IMR-90 (cell line): ENCODE results near the gene DRD2. TPM values are rescaled to one million over a fixed set of nuclear protein-coding genes. Genes with fewer than 3 reads are reported as not detected.

ENCODE experiments used
- ATAC-seq: fragments of 200-7000 bp; cut with Tn5 transposase; 2 replicates; pipeline ENCODE4 v1.9.1; 2020; ENCODE audit warnings: low read depth, mild to moderate bottlenecking, moderate library complexity
- BruUV-seq: library from RNA; stranded (reverse); fragments of 400-500 nt; replicated peaks from 2 replicates; lab custom pipeline; 2021; lab: Mats Ljungman, UMichigan
- CTCF ChIA-PET: fragments of 300-600 bp; formaldehyde crosslinking; extraction: SDS; loops from one replicate; lab custom pipeline; 2021; ENCODE audit warnings: antibody characterized with exemption; lab: Yijun Ruan, JAX
- POLR2A ChIA-PET: fragments of 300-600 bp; sonication (Branson Sonifier 250); formaldehyde crosslinking; loops from one replicate; lab custom pipeline; 2022; ENCODE audit warnings: antibody characterized with exemption; ENCODE audit not compliant: unreplicated experiment; lab: Charles Lee
- DNase-seq: peaks from one replicate; pipeline ENCODE4 v3.0.0; 2013
- H2AFZ ChIP-seq: replicated peaks from 2 replicates; pipeline ENCODE3; 2013; ENCODE audit warnings: low read length, mild to moderate bottlenecking; ENCODE audit not compliant: poor library complexity
- H2AK5ac ChIP-seq: 2 replicates; pipeline ENCODE4 v1.6.1; 2013; ENCODE audit warnings: low read depth, low read length, inconsistent platforms
- H2AK9ac ChIP-seq: replicated peaks from 2 replicates; pipeline ENCODE3; 2013; ENCODE audit warnings: mild to moderate bottlenecking, low read depth, low read length, moderate library complexity; ENCODE audit not compliant: poor library complexity
- H2BK120ac ChIP-seq: 2 replicates; pipeline ENCODE4 v1.6.1; 2013; ENCODE audit warnings: low read depth, low read length, inconsistent platforms
- H2BK15ac ChIP-seq: 3 replicates; pipeline ENCODE4 v1.6.1; 2013; ENCODE audit warnings: low read depth, low read length, inconsistent platforms
- H2BK20ac ChIP-seq: 2 replicates; pipeline ENCODE4 v1.6.1; 2013; ENCODE audit warnings: low read depth, mild to moderate bottlenecking, inconsistent platforms, low read length, moderate library complexity
- H2BK5ac ChIP-seq: 2 replicates; pipeline ENCODE4 v1.6.1; 2013; ENCODE audit warnings: mild to moderate bottlenecking, low read depth, low read length, inconsistent platforms; ENCODE audit not compliant: poor library complexity, severe bottlenecking
- H3K14ac ChIP-seq: replicated peaks from 2 replicates; pipeline ENCODE4 v1.6.1; 2013; ENCODE audit warnings: low read depth, low read length, inconsistent platforms
- H3K18ac ChIP-seq: 2 replicates; pipeline ENCODE4 v1.6.1; 2013; ENCODE audit warnings: low read depth, low read length, control low read depth
- H3K23ac ChIP-seq: 2 replicates; pipeline ENCODE4 v1.6.1; 2013; ENCODE audit warnings: low read depth, low read length, inconsistent platforms
- H3K27ac ChIP-seq: 2 replicates; pipeline ENCODE4 v1.5.1; 2013; ENCODE audit warnings: mild to moderate bottlenecking, control low read depth, low read length; ENCODE audit not compliant: insufficient read depth
- H3K27me3 ChIP-seq: 2 replicates; pipeline ENCODE4 v1.6.1; 2013; ENCODE audit warnings: low read length; ENCODE audit not compliant: control insufficient read depth, insufficient read depth
- H3K36me3 ChIP-seq: 2 replicates; pipeline ENCODE4 v1.6.1; 2013; ENCODE audit warnings: low read length, mixed read lengths; ENCODE audit not compliant: control insufficient read depth, insufficient read depth
- H3K4ac ChIP-seq: 2 replicates; pipeline ENCODE4 v1.6.1; 2013; ENCODE audit warnings: low read depth, low read length, inconsistent platforms
- H3K4me1 ChIP-seq: 2 replicates; pipeline ENCODE4 v1.6.1; 2013; ENCODE audit warnings: low read length, mixed read lengths; ENCODE audit not compliant: control insufficient read depth, insufficient read depth
- H3K4me2 ChIP-seq: 2 replicates; pipeline ENCODE4 v1.6.1; 2013; ENCODE audit warnings: low read depth, mild to moderate bottlenecking, control low read depth, low read length, moderate library complexity
- H3K4me3 ChIP-seq: 2 replicates; pipeline ENCODE4 v1.5.1; 2013; ENCODE audit warnings: low read depth, mild to moderate bottlenecking, control low read depth, low read length, moderate library complexity; ENCODE audit not compliant: insufficient read depth
- H3K56ac ChIP-seq: 2 replicates; pipeline ENCODE4 v1.6.1; 2013; ENCODE audit warnings: low read length, inconsistent platforms; ENCODE audit not compliant: insufficient read depth; ENCODE audit errors: extremely low read depth
- H3K79me1 ChIP-seq, 2 experiments: 2 replicates each; pipeline ENCODE4 v1.6.1; 2013; ENCODE audit warnings: low read length in 2 of 2, inconsistent platforms in 1 of 2, low read depth in 1 of 2
- H3K9ac ChIP-seq: 2 replicates; pipeline ENCODE4 v1.6.1; 2013; ENCODE audit warnings: low read depth, low read length, control low read depth
- H3K9me1 ChIP-seq: 2 replicates; pipeline ENCODE4 v1.6.1; 2013; ENCODE audit warnings: low read length, inconsistent platforms; ENCODE audit not compliant: insufficient read depth
- H3K9me3 ChIP-seq: 2 replicates; pipeline ENCODE4 v1.6.1; 2013; ENCODE audit warnings: low read length; ENCODE audit not compliant: control insufficient read depth, insufficient read depth
- H4K20me1 ChIP-seq: 2 replicates; pipeline ENCODE4 v1.6.1; 2013; ENCODE audit warnings: low read length, inconsistent platforms; ENCODE audit not compliant: insufficient read depth
- H4K5ac ChIP-seq: 2 replicates; pipeline ENCODE4 v1.6.1; 2013; ENCODE audit warnings: mild to moderate bottlenecking, low read depth, low read length, control low read depth
- H4K8ac ChIP-seq, 2 experiments: 2 replicates each; pipeline ENCODE4 v1.6.1; 2013; ENCODE audit warnings: low read depth in 2 of 2, low read length in 2 of 2, control low read depth in 1 of 2, inconsistent platforms in 1 of 2
- H4K91ac ChIP-seq: 2 replicates; pipeline ENCODE4 v1.6.1; 2013; ENCODE audit warnings: low read depth, low read length, inconsistent platforms; ENCODE audit not compliant: insufficient read depth
- BHLHE40 ChIP-seq: fragments of 150-350 bp; IDR thresholded peaks from 2 replicates; pipeline ENCODE4 v1.6.1; 2016; ENCODE audit warnings: mild to moderate bottlenecking, low read depth, low read length
- CHD1 ChIP-seq: IDR thresholded peaks from 2 replicates; pipeline ENCODE4 v1.6.1; 2012; ENCODE audit warnings: low read depth, low read length, improper control_type of control experiment
- ELK1 ChIP-seq: fragments of 150-350 bp; IDR thresholded peaks from 2 replicates; pipeline ENCODE4 v1.6.1; 2016; ENCODE audit warnings: low read depth, mild to moderate bottlenecking, low read length, moderate library complexity, borderline replicate concordance
- FOS ChIP-seq: fragments of 150-350 bp; IDR thresholded peaks from 2 replicates; pipeline ENCODE4 v1.6.1; 2016; ENCODE audit warnings: low read depth, low read length
- MAFK ChIP-seq: IDR thresholded peaks from 2 replicates; pipeline ENCODE4 v1.6.1; 2012; ENCODE audit warnings: low read depth, low read length, improper control_type of control experiment
- MAZ ChIP-seq: IDR thresholded peaks from 2 replicates; pipeline ENCODE4 v1.6.1; 2012; ENCODE audit warnings: low read depth, mild to moderate bottlenecking, low read length, improper control_type of control experiment, moderate library complexity, borderline replicate concordance
- MXI1 ChIP-seq: IDR thresholded peaks from 2 replicates; pipeline ENCODE4 v1.6.1; 2012; ENCODE audit warnings: low read depth, mild to moderate bottlenecking, low read length, moderate library complexity, borderline replicate concordance
- POLR2A ChIP-seq: IDR thresholded peaks from 2 replicates; pipeline ENCODE4 v1.6.1; 2012; ENCODE audit warnings: mild to moderate bottlenecking, low read depth, low read length
- RAD21 ChIP-seq: IDR thresholded peaks from 2 replicates; pipeline ENCODE4 v1.6.1; 2012; ENCODE audit warnings: low read length, improper control_type of control experiment
- RCOR1 ChIP-seq: IDR thresholded peaks from 2 replicates; pipeline ENCODE4 v1.6.1; 2012; ENCODE audit warnings: mild to moderate bottlenecking, low read length, improper control_type of control experiment; ENCODE audit not compliant: insufficient replicate concordance
- RFX5 ChIP-seq: IDR thresholded peaks from 2 replicates; pipeline ENCODE4 v1.8.0; 2012; ENCODE audit warnings: low read depth, mild to moderate bottlenecking, low read length, moderate library complexity
- USF2 ChIP-seq: fragments of 150-350 bp; IDR thresholded peaks from 2 replicates; pipeline ENCODE4 v1.6.1; 2017; ENCODE audit warnings: mild to moderate bottlenecking, antibody characterized with exemption, low read length, low read depth
- WGBS, 2 experiments: methylation state at CpG; one replicate each; pipeline versions ENCODE4 v1.1.5 to v1.1.7; 2013; ENCODE audit warnings: missing lambda C conversion rate in 2 of 2; ENCODE audit not compliant: insufficient read length in 1 of 2; ENCODE audit errors: extremely low coverage in 2 of 2; 5-methylcytosine and 5-hydroxymethylcytosine counted together
- dilution Hi-C: fragments of 300-500 bp; cut with HindIII; formaldehyde crosslinking; loops from one replicate; pipeline ENCODE4 v1.14.3; 2018; ENCODE audit warnings: low sequenced_read_pairs; ENCODE audit not compliant: unreplicated experiment
- in situ Hi-C: fragments of 300-500 bp; cut with MboI; formaldehyde crosslinking; loops from 3 replicates; pipeline ENCODE4 v1.14.3; 2019; ENCODE audit warnings: low sequenced_read_pairs, inconsistent platforms, mixed read lengths
- intact Hi-C: fragments of 100-400 bp; cut with micrococcal nuclease; formaldehyde crosslinking; loops from 2 replicates; pipeline ENCODE4 v1.10.0; 2022
- polyA plus RNA-seq, 3 experiments: library from polyadenylated mRNA; depleted of rRNA; stranded (reverse); fragments of >200 nt; gene quantifications; 2 replicates each; pipeline ENCODE4 v1.2.3, GENCODE V29; 2012; ENCODE audit warnings: low replicate concordance in 1 of 3
- total RNA-seq: library from RNA; depleted of rRNA; stranded (reverse); fragments of >200 nt; gene quantifications from 2 replicates; pipeline ENCODE4 v1.2.3, GENCODE V29; 2012
- TF ChIP-seq, protein P1 (sequence below): conservative IDR thresholded peaks from 2 replicates; pipeline ENCODE4 v1.5.1; 2012; ENCODE audit warnings: mild to moderate bottlenecking, low read depth, low read length, improper control_type of control experiment

The DRD2 gene
- total and polyA plus RNA-seq, 2 of the 4 experiments (the other 2 are of a cell fraction): not detected

DNA sequence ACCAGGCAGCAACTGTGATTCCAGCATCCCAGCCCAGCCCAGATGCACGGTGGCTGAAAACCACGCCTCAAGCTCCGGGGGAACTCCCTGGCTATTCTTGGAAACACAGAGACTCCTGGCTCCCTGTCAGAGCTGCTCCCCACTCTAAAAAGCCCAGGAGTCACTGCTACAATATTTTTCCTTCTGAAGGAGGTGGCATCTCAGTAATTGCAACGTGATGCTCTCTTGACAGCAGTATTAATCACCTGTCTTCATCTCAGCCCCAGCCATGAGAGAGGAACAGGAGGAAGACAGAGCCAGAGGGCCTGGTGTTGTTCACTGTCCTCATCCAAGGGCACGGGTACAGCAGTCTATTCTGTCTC lies 26.9 kb downstream of the DRD2 start:
- H4K5ac ChIP-seq: no peak overlapping the region
- no peak overlapping the region for H3K18ac ChIP-seq
- BruUV-seq: no TSS peak
- no peak overlapping the region for H2BK20ac ChIP-seq
- no peak overlapping the region for H3K9ac ChIP-seq
- no peak overlapping the region for H3K23ac ChIP-seq
- H3K4ac ChIP-seq: no peak overlapping the region
- H3K9me3 ChIP-seq: no peaks in the 10 kb centered on the region
- no peak overlapping the region for H4K8ac ChIP-seq
- ChIA-PET CTCF (no interaction called here), POLR2A (no interaction called here)
- dilution Hi-C loops: no loop called here
- intact Hi-C loops: no loop called here
- H2BK5ac ChIP-seq: no peak overlapping the region
- no peak for ATAC-seq
- in situ Hi-C loops: no loop called here
- H2AFZ ChIP-seq: no peak overlapping the region
- no peak overlapping the region for H2AK5ac ChIP-seq
- H3K27me3 ChIP-seq: peaks cover 2% of the 10 kb centered on the region; the same call in 1 of the 2 replicates
- no peak overlapping the region for H3K14ac ChIP-seq
- no peak overlapping the region for H3K56ac ChIP-seq
- H4K20me1 ChIP-seq: no peaks in the 10 kb centered on the region
- H3K4me1 ChIP-seq: no peaks in the 10 kb centered on the region
- no peak overlapping the region for H2BK120ac ChIP-seq
- H3K9me1 ChIP-seq: 0 out of 2 replicates have a peak, but pooled peaks cover 2% of the 10 kb centered on the region
- no peaks in the 10 kb centered on the region for H3K36me3 ChIP-seq
- no peak overlapping the region for H4K91ac ChIP-seq
- H2BK15ac ChIP-seq: no peak overlapping the region
- WGBS, 2 experiments: no CpG with 5 or more reads among the region's 5 CpGs
- no peak overlapping the region for H3K27ac ChIP-seq
- no peak overlapping the region for H3K4me3 ChIP-seq
- H3K79me1 ChIP-seq: no peaks in the 10 kb centered on the region
- H2AK9ac ChIP-seq: no peak overlapping the region
- no peak for DNase-seq
- TF ChIP-seq RCOR1 (no peak), RAD21 (no peak), MXI1 (no peak), FOS (no peak), MAZ (no peak), POLR2A (no peak), MAFK (no peak), RFX5 (no peak), ELK1 (no peak), USF2 (no peak), CHD1 (no peak), BHLHE40 (no peak)
- TF ChIP-seq, protein P1, sequence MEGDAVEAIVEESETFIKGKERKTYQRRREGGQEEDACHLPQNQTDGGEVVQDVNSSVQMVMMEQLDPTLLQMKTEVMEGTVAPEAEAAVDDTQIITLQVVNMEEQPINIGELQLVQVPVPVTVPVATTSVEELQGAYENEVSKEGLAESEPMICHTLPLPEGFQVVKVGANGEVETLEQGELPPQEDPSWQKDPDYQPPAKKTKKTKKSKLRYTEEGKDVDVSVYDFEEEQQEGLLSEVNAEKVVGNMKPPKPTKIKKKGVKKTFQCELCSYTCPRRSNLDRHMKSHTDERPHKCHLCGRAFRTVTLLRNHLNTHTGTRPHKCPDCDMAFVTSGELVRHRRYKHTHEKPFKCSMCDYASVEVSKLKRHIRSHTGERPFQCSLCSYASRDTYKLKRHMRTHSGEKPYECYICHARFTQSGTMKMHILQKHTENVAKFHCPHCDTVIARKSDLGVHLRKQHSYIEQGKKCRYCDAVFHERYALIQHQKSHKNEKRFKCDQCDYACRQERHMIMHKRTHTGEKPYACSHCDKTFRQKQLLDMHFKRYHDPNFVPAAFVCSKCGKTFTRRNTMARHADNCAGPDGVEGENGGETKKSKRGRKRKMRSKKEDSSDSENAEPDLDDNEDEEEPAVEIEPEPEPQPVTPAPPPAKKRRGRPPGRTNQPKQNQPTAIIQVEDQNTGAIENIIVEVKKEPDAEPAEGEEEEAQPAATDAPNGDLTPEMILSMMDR: no peak
- H3K4me2 ChIP-seq: no peak overlapping the region
